Activated naive CD8-positive, alpha-beta T cell treated with anti-CD3 and anti-CD28 coated beads, Interleukin-2, amount 10 ng/mL, durations not matched to agents 7 days and 5 days (primary cell): ENCODE data around the gene GPN2. TPM values are rescaled to one million over a fixed set of nuclear protein-coding genes. Genes with fewer than 3 reads are reported as not detected.

Experiments used
- ATAC-seq: fragments of 150-1000 bp; cut with Tn5 transposase; one replicate; pipeline ENCODE4 v1.10.0; 2021; ENCODE audit warnings: low read depth, moderate library complexity
- POLR2A ChIA-PET: fragments of 350-600 bp; sonication (Branson Sonifier 250); formaldehyde crosslinking; loops from one replicate; lab custom pipeline; 2021; ENCODE audit warnings: antibody characterized with exemption; lab: Charles Lee
- DNase-seq: peaks from one replicate; pipeline ENCODE4 v3.0.0; 2021
- H3K27ac Mint-ChIP-seq: one replicate; pipeline ENCODE4 v1.8.0; 2022; ENCODE audit warnings: mild to moderate bottlenecking, mixed read lengths
- H3K27me3 Mint-ChIP-seq: one replicate; pipeline ENCODE4 v1.8.0; 2022; ENCODE audit warnings: mild to moderate bottlenecking, moderate library complexity, mixed read lengths
- H3K36me3 Mint-ChIP-seq: one replicate; pipeline ENCODE4 v1.8.0; 2021; ENCODE audit warnings: mild to moderate bottlenecking, mixed read lengths
- H3K4me1 Mint-ChIP-seq: one replicate; pipeline ENCODE4 v1.8.0; 2021; ENCODE audit warnings: mixed read lengths
- H3K4me3 Mint-ChIP-seq: one replicate; pipeline ENCODE4 v1.8.0; 2022; ENCODE audit warnings: mild to moderate bottlenecking, moderate library complexity, mixed read lengths
- H3K9me3 Mint-ChIP-seq: one replicate; pipeline ENCODE4 v1.8.0; 2021; ENCODE audit warnings: mixed read lengths
- total RNA-seq, 2 experiments: library from RNA; stranded (reverse); gene quantifications; one replicate each; pipeline ENCODE4 v1.2.3, GENCODE V29; 2021

The GPN2 gene
- total RNA-seq, 2 experiments from 2014 or later = 30.1 to 31.2 TPM

DNA sequence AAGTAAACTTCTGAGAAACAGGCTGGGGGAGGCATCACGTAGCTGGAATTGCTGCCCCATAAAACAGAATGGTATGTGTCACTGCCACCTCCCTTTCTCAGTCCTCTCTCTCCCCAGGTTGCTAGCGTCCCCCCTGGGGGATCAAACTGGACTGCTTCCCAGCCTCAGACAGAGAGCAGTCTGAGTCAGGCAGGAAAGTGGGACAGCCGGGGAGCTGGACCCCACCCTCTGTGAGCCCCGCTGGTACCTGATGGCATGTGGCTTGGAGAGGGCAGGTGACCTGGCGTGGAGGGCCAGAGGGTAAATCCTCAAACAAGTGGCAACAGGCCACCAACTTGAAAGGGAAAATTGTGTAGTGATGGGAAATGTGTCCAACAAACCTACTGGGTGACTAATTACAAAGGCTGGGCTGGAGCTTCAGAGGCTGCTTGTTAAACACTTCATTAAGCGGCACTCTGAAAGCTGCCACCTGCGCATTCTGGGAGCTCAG is 28.1 kb downstream of the GPN2 start:
- H3K36me3 Mint-ChIP-seq = peaks cover 1% of the 10 kb centered on the region
- H3K4me1 Mint-ChIP-seq = peaks cover 14% of the 10 kb centered on the region
- H3K9me3 Mint-ChIP-seq = no peaks in the 10 kb centered on the region
- H3K4me3 Mint-ChIP-seq = no peak overlapping the region
- DNase-seq = no peak
- H3K27ac Mint-ChIP-seq = no peak overlapping the region
- no peaks in the 10 kb centered on the region for H3K27me3 Mint-ChIP-seq
- POLR2A ChIA-PET = interaction anchor here (1.0 to 3.4 kb wide), 3 partner anchors 11 to 74 kb away, joined by 3 to 12 read pairs (median 3); partner anchors contain the start of genes GPN2 and PIGV
- no peak for ATAC-seq

DNA sequence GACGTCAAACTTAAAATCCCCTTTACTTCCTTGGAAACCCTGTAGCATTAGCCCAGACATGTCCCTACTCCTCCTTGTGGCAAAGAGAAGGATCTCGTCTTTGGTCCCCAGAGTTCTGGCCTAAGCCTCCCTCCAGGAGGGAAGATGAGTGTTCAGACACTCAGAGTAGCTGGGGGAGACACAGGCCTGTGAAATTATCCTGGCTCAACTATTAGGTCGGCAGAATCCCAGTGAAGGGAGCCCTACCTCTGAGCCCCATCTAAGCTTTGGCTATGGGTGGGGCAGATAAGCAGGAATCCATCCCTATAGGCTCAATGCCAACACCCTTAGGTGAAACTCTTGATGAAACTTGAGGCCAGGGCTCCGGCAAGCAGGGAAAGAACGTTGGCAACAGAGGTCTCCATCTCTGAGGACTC is 28.8 kb downstream of the GPN2 start:
- no peak for ATAC-seq
- H3K27ac Mint-ChIP-seq = no peak overlapping the region
- POLR2A ChIA-PET = interaction anchor here (1.0 to 3.4 kb wide), 3 partner anchors 11 to 73 kb away, joined by 3 to 12 read pairs (median 3); partner anchors contain the start of genes GPN2 and PIGV
- H3K27me3 Mint-ChIP-seq = no peaks in the 10 kb centered on the region
- no peak overlapping the region for H3K4me3 Mint-ChIP-seq
- H3K4me1 Mint-ChIP-seq = peaks cover 14% of the 10 kb centered on the region
- peaks cover 1% of the 10 kb centered on the region for H3K36me3 Mint-ChIP-seq
- no peaks in the 10 kb centered on the region for H3K9me3 Mint-ChIP-seq
- DNase-seq = no peak

DNA sequence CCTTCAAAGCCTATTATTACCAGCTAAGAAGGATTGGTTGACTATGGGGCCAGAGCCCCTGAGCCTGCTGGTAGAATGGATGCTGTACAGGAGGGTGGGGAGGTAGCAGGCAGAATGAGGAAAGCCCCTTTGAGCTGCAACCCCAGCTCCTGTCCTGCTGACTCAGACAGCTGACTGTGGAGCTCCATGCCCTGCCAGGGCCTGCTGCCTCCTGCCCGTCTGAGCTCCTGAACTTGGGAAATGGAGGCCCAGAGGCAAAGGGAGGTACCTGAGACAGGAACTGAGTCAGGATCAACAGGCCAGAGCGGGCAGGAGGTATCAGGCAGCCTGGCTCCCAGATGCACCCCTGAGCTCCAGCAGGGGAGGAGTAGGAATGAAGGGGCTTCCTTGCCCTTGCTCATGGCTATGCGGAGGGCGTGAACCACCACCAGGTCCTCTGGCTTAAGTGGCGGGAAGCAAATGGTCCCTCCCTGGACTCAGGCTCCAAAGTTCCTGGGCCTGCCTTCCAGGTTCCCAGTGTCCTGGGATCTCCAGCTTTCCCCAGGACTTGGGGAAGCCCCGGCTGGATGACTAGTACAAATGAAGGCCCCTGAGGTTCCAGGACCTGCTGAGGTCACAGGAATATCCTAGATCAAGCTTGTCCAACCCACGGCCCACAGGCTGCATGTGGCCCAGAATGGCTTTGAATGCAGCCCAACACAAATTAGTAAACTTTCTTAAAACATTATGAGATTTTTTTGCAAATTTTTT is 31.0 kb downstream of the GPN2 start:
- ATAC-seq (no peak), DNase-seq (no peak)
- Mint-ChIP-seq H3K4me3 (no peak overlapping the region), H3K4me1 (peaks cover 11% of the 10 kb centered on the region), H3K27me3 (no peaks in the 10 kb centered on the region), H3K27ac (no peak overlapping the region), H3K9me3 (no peaks in the 10 kb centered on the region), H3K36me3 (peaks cover 3% of the 10 kb centered on the region)
- POLR2A ChIA-PET = interaction anchor here (1.4 to 3.4 kb wide), 2 partner anchors 8 to 21 kb away, joined by 3 to 12 read pairs; no protein-coding TSS in a partner anchor

DNA sequence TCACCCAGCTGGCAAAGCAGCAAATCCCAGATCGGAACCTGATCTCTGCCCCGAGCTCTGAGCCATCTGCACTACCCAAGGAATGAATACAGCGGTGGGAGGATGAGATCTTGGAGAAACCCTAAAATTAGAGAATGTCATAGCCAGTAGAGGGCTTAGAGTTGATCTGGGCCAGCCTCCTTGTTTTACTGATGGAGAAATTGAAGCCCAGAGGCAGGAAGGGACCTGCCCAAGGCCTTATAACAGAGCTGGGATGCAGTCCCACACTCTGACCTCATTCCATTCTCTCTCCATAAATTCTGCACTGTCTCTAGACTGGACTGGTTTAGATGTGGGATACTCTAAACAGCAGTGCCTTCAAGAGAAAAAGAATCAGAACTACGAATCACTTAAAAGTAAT is 31.9 kb downstream of the GPN2 start:
- ATAC-seq (no peak), DNase-seq (no peak)
- POLR2A ChIA-PET = interaction anchor here (1.2 kb wide), 1 partner anchor 25 kb away, joined by 3 read pairs; no protein-coding TSS in a partner anchor
- H3K36me3 Mint-ChIP-seq = peaks cover 7% of the 10 kb centered on the region
- H3K9me3 Mint-ChIP-seq = no peaks in the 10 kb centered on the region
- no peak overlapping the region for H3K27ac Mint-ChIP-seq
- no peak overlapping the region for H3K4me3 Mint-ChIP-seq
- H3K4me1 Mint-ChIP-seq = peaks cover 9% of the 10 kb centered on the region
- H3K27me3 Mint-ChIP-seq = no peaks in the 10 kb centered on the region

DNA sequence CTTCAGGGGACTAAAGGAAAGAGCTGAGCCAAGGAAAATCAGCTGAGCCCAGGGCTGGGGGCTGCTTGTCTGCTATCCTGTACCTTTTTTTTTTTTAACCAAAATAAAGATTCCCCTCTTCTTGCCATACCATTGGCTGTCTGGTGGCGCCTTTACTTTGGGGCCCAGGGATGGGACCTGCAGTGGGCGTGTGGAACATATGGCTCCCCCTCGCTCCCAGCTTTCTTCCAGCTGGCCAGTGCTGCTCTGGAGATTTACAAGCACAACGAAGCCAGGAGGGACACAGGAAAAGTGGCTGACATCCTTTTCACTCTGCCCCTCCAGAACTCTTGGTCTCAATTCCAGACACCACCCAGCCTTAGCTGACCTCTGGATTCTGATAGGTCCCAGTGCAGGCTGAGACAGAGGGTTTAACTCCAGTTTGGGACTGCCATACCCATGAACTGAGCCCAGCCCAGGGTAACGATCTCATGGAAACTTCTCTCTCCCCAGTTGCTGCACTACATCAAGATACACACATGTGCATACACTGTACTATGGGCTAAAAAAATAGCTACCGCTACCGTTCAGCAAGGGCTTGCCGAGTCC is 32.5 kb downstream of the GPN2 start:
- no peak for DNase-seq
- no peaks in the 10 kb centered on the region for H3K9me3 Mint-ChIP-seq
- H3K4me1 Mint-ChIP-seq = peaks cover 4% of the 10 kb centered on the region
- peaks cover 6% of the 10 kb centered on the region for H3K36me3 Mint-ChIP-seq
- no peak overlapping the region for H3K27ac Mint-ChIP-seq
- H3K4me3 Mint-ChIP-seq = no peak overlapping the region
- POLR2A ChIA-PET = interaction anchor here (0.5 to 1.2 kb wide), 4 partner anchors 9 to 510 kb away, joined by 3 read pairs; no protein-coding TSS in a partner anchor
- H3K27me3 Mint-ChIP-seq = no peaks in the 10 kb centered on the region
- ATAC-seq = no peak

DNA sequence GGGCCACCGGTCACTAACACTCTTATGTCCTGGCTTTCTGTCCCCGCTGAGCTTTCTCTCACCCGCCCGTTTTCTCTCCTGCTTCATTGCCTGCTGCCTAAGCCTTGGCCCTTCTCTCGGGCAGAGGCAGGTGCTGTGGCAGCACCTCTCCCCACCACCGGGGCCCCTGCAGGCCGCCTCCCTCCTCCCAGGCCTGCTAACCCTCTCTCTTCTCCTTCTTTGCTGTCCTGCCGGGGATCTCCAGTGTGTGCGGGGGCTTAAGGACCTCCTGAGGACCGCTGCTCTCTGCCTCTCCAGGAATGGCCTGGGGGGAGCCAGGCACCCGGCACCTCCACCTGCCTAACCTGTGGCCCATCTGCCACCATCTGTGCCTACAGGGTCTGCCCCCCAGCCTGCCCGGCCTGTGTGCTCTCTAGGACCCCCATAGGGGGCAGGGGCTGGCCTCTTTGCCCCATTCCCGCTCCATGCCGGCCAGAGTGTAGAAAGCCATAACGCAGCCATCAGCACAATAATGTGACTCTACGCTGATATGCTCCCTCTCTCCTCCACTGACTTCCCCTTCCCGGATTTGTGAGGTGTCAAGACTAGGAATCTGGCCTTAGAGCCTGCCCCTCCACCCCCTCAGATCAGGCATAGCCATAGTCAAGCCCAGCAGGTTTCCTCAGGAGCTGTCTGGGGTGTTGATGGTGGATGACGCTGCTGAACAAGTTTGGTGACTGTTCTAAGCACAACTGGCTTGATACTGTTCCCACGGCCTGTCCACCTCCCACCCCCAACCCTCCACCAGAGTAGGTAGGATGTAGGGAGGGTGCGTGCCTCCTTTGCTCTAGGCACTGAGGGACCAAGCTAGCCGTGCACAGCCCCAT is 33.2 kb downstream of the GPN2 start:
- H3K4me1 Mint-ChIP-seq = no peaks in the 10 kb centered on the region
- no peak for DNase-seq
- no peaks in the 10 kb centered on the region for H3K27me3 Mint-ChIP-seq
- H3K27ac Mint-ChIP-seq = no peak overlapping the region
- no peaks in the 10 kb centered on the region for H3K9me3 Mint-ChIP-seq
- peaks cover 7% of the 10 kb centered on the region for H3K36me3 Mint-ChIP-seq
- POLR2A ChIA-PET = interaction anchor here (0.5 to 2.5 kb wide), 7 partner anchors 8 to 509 kb away, joined by 3 to 17 read pairs (median 3); no protein-coding TSS in a partner anchor
- H3K4me3 Mint-ChIP-seq = no peak overlapping the region
- ATAC-seq = no peak

DNA sequence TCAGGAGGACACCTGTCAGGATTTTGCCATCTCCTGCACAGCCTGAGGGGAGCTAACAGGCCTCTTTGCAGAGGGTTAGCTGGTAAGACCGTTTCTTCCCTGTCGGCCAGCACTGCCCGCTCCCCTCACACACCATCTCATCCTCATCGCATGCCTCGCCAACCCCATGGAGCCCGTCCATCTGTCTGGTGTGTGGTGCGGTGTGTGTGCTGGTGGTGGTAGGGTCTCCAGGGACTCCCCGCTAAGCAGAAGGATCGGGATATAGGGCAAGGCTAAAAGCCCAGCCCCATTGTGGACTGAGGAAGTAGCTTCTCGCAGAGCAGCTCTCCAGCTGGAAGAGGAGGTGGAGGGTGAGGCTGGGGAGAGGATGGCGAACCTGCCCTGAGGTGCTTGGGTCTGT is 33.9 kb downstream of the GPN2 start:
- DNase-seq = no peak
- Mint-ChIP-seq H3K27me3 (no peaks in the 10 kb centered on the region), H3K4me3 (no peak overlapping the region), H3K4me1 (no peaks in the 10 kb centered on the region), H3K27ac (no peak overlapping the region), H3K36me3 (peaks cover 10% of the 10 kb centered on the region), H3K9me3 (no peaks in the 10 kb centered on the region)
- POLR2A ChIA-PET = interaction anchor here (0.6 to 2.5 kb wide), 3 partner anchors 9 to 254 kb away, joined by 3 to 17 read pairs (median 3); no protein-coding TSS in a partner anchor
- no peak for ATAC-seq

DNA sequence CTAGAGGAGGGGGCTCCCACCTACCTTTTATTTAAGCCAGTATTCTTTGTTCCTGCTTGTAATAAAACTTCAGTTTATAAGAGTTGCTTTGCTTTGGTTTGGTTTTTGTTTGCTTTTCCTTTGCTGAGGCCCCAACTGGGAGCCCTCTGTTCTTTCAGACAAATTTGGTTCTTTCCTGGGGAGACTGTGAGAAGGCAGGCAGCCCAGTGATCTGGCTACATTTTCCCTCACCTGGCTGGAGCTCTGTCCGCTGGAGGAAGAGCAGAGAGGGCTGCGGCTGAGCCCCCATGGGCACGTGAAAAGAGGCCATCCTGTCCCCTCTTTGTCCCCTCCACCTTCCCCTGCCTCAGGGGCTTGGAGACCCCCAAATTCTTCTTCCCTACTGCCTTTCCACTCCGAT is 34.4 kb downstream of the GPN2 start:
- H3K36me3 Mint-ChIP-seq = peaks cover 10% of the 10 kb centered on the region
- no peak for ATAC-seq
- no peak for DNase-seq
- H3K9me3 Mint-ChIP-seq = no peaks in the 10 kb centered on the region
- peak overlapping the region; percentile 52 for H3K27ac Mint-ChIP-seq
- no peak overlapping the region for H3K4me3 Mint-ChIP-seq
- no peaks in the 10 kb centered on the region for H3K4me1 Mint-ChIP-seq
- POLR2A ChIA-PET = interaction anchor here (2.5 kb wide), 1 partner anchor 9 kb away, joined by 17 read pairs; no protein-coding TSS in a partner anchor
- H3K27me3 Mint-ChIP-seq = no peaks in the 10 kb centered on the region

DNA sequence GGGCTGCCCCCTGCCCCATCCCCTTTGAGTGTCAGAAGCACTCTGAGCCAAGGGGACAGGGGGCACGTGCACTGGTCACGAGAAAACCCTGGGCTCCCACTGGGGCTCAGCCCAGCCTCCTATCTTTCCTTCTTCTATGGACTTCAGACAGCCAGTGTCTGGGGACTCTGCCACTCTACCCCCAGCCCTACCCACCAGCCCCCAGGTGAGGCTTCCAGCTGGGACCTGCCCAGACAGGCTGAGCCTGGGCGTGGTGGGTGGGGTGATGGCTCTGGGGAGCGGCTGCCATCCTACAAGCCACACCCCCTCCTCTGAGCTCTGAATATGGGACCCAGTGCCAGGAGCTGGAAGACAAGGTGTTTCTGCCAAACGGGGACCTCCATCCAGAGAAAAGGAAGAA is 35.2 kb downstream of the GPN2 start:
- POLR2A ChIA-PET = interaction anchor here (2.5 kb wide), 1 partner anchor 10 kb away, joined by 17 read pairs; no protein-coding TSS in a partner anchor
- DNase-seq = no peak
- no peak for ATAC-seq
- no peaks in the 10 kb centered on the region for H3K27me3 Mint-ChIP-seq
- H3K27ac Mint-ChIP-seq = no peak overlapping the region
- H3K4me1 Mint-ChIP-seq = no peaks in the 10 kb centered on the region
- no peak overlapping the region for H3K4me3 Mint-ChIP-seq
- peaks cover 13% of the 10 kb centered on the region for H3K36me3 Mint-ChIP-seq
- H3K9me3 Mint-ChIP-seq = no peaks in the 10 kb centered on the region

DNA sequence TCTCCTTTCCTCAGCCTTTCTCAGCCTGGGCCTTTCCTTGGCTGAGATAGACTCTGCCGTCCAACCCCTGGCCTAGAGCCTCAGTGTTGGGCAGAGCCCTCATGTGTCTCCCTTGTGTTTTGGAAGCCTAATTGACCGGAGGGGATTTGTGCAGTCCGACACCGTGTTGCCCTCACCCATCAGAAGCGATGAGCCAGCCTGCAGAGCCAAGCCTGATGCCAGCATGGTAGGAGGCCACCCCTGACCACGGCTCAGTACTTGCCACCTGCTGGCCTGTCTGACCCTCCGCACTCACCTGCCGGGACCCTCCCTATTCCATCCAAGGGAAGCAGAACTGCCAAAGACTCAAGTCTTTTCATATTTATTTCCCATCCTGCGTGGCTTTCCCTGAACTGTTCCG is 36.5 kb downstream of the GPN2 start:
- POLR2A ChIA-PET = interaction anchor here (0.6 kb wide), 1 partner anchor 33 kb away, joined by 5 read pairs; no protein-coding TSS in a partner anchor
- H3K36me3 Mint-ChIP-seq = peaks cover 18% of the 10 kb centered on the region
- ATAC-seq (no peak), DNase-seq (no peak)
- H3K4me3 Mint-ChIP-seq = no peak overlapping the region
- no peak overlapping the region for H3K27ac Mint-ChIP-seq
- no peaks in the 10 kb centered on the region for H3K27me3 Mint-ChIP-seq
- no peaks in the 10 kb centered on the region for H3K9me3 Mint-ChIP-seq
- H3K4me1 Mint-ChIP-seq = no peaks in the 10 kb centered on the region

DNA sequence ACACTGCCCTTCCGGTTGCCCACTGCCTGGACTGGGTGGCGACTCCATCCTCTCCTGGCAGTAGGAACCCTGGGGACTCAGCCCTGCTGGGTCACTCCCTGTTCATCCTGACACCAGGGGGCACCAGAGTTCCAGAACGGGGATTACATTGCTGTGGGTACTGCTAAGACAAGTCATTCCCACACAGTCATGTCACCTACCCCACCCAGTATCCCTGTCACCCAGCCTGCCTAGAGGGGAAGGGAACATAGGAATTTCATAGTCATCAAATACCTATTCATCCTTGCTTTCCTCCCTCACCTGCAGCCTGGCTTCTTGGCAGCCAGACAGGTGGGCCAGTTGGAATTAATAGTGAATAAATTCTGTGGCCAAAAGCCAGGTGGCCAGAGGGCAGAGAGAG is 36.9 kb downstream of the GPN2 start:
- Mint-ChIP-seq H3K4me3 (no peak overlapping the region), H3K36me3 (peaks cover 21% of the 10 kb centered on the region), H3K27me3 (no peaks in the 10 kb centered on the region), H3K4me1 (no peaks in the 10 kb centered on the region), H3K27ac (no peak overlapping the region), H3K9me3 (no peaks in the 10 kb centered on the region)
- ATAC-seq = peak; percentile 75
- peak; percentile 71 for DNase-seq
- POLR2A ChIA-PET = interaction anchor here (0.6 kb wide), 1 partner anchor 34 kb away, joined by 5 read pairs; no protein-coding TSS in a partner anchor

DNA sequence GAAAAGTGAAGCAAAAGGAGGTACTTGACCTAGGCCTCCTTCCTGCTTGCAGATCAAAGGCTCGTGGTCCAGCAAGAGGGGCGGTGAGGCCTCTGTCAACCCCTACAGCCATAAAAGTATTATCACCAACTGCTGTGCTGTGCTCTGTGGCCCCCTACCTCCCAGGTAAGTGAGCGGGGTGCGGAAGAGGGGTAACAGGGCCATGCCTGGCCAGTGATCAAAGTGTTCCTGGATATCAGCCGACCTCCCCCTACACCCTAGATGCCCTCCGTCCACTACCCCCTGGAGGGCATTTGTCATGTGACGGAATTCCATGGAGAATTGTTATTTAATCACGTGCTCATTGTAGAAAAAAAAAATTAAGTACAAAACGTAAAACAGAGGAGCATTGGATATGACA is 37.4 kb downstream of the GPN2 start:
- POLR2A ChIA-PET = interaction anchor here (3.8 kb wide), 1 partner anchor 8 kb away, joined by 12 read pairs; no protein-coding TSS in a partner anchor
- ATAC-seq = no peak
- H3K27me3 Mint-ChIP-seq = no peaks in the 10 kb centered on the region
- no peak overlapping the region for H3K27ac Mint-ChIP-seq
- no peak overlapping the region for H3K4me3 Mint-ChIP-seq
- no peak for DNase-seq
- peaks cover 23% of the 10 kb centered on the region for H3K36me3 Mint-ChIP-seq
- H3K4me1 Mint-ChIP-seq = no peaks in the 10 kb centered on the region
- H3K9me3 Mint-ChIP-seq = no peaks in the 10 kb centered on the region
